ENCODE data around the gene GEMIN2. TPM values are rescaled to one million over a fixed set of nuclear protein-coding genes. Genes with fewer than 3 reads are reported as not detected.
"Not testable (repeated sequence)": the region's sequence is repeated elsewhere in the genome, so short reads cannot be mapped to it uniquely, and the experiment has no call there.

Gene GEMIN2
- total RNA-seq = 9.1 TPM
- long read RNA-seq, transcript GEMIN2-202 (10 exons, 1,420 nt) = major isoform, 14 of 21 reads
- long read RNA-seq, partial matches to known transcripts = 0 of 21 reads
- long read RNA-seq, other reads (novel, unspliced or antisense) = 3 of 21 reads

- peak; percentile 97 for DNase-seq (ENCODE audit: low spot score)
Observed at GRCh38 chr14:39114073-39114838, at the start of gene GEMIN2. Gene GEMIN2 (plus strand): TSS chr14:39114323. CDS start chr14:39114339, 16 bp downstream.

GRCh38 chr14:39069169-39069805, 44.8 kb upstream of the GEMIN2 start:
- not testable (repeated sequence) for DNase-seq (ENCODE audit: low spot score)

GRCh38 chr14:39069923-39070322, 44.2 kb upstream of the GEMIN2 start:
- no peak for DNase-seq (ENCODE audit: low spot score)

GRCh38 chr14:39071096-39071495, 43.0 kb upstream of the GEMIN2 start:
- no peak for DNase-seq (ENCODE audit: low spot score)

- no peak for DNase-seq (ENCODE audit: low spot score)
Observed at GRCh38 chr14:39080886-39081285, 33.2 kb upstream of the GEMIN2 start.

GRCh38 chr14:39083127-39083526, 31.0 kb upstream of the GEMIN2 start:
- DNase-seq (ENCODE audit: low spot score) = no peak

- DNase-seq (ENCODE audit: low spot score) = no peak
Observed at GRCh38 chr14:39085933-39086332, 28.2 kb upstream of the GEMIN2 start.

- DNase-seq (ENCODE audit: low spot score) = no peak
Observed at GRCh38 chr14:39087493-39087892, 26.6 kb upstream of the GEMIN2 start.

- DNase-seq (ENCODE audit: low spot score) = no peak
Observed at GRCh38 chr14:39090548-39091111, 23.5 kb upstream of the GEMIN2 start.

GRCh38 chr14:39091716-39092115, 22.4 kb upstream of the GEMIN2 start:
- DNase-seq (ENCODE audit: low spot score) = no peak

GRCh38 chr14:39094515-39094914, 19.6 kb upstream of the GEMIN2 start:
- no peak for DNase-seq (ENCODE audit: low spot score)

- no peak for DNase-seq (ENCODE audit: low spot score)
Observed at GRCh38 chr14:39097159-39097558, 17.0 kb upstream of the GEMIN2 start.

- DNase-seq (ENCODE audit: low spot score) = not testable (repeated sequence)
Observed at GRCh38 chr14:39099215-39099614, 14.9 kb upstream of the GEMIN2 start.

GRCh38 chr14:39099748-39100147, 14.4 kb upstream of the GEMIN2 start:
- DNase-seq (ENCODE audit: low spot score) = no peak

- DNase-seq (ENCODE audit: low spot score) = no peak
Observed at GRCh38 chr14:39102265-39102968, 11.7 kb upstream of the GEMIN2 start.

GRCh38 chr14:39102969-39103957, 10.9 kb upstream of the GEMIN2 start, which contains the start of gene SEC23A:
Gene SEC23A (minus strand): TSS chr14:39103235. CDS start chr14:39096118, 7,117 bp downstream.
- DNase-seq (ENCODE audit: low spot score) = peak; percentile 97

GRCh38 chr14:39104078-39104801, 9.9 kb upstream of the GEMIN2 start:
- DNase-seq (ENCODE audit: low spot score) = not testable (repeated sequence)

GRCh38 chr14:39107591-39107996, 6.5 kb upstream of the GEMIN2 start:
- DNase-seq (ENCODE audit: low spot score) = no peak

GRCh38 chr14:39108791-39109190, 5.3 kb upstream of the GEMIN2 start:
- no peak for DNase-seq (ENCODE audit: low spot score)
